A673 (cell line): ENCODE data around the gene FAM25A.
"Not testable (repeated sequence)": the region's sequence is repeated elsewhere in the genome, so short reads cannot be mapped to it uniquely, and the experiment has no call there.

ENCODE experiments used
- EZH2 ChIP-seq: fragments of 200-600 bp; sonication (generic); IDR thresholded peaks from 2 replicates; pipeline ENCODE4 v1.6.1; 2017; ENCODE audit warnings: borderline replicate concordance, low read depth, mild to moderate bottlenecking, mixed read lengths, antibody characterized with exemption, low read length; ENCODE audit not compliant: poor library complexity, severe bottlenecking
- TF ChIP-seq, protein P1 (sequence below): fragments of 300-800, 200-600 bp; sonication (generic); conservative IDR thresholded peaks from 2 replicates; pipeline ENCODE4 v1.5.1; 2017; ENCODE audit warnings: low read depth, mild to moderate bottlenecking, antibody characterized with exemption, low read length, moderate library complexity, mixed read lengths

DNA sequence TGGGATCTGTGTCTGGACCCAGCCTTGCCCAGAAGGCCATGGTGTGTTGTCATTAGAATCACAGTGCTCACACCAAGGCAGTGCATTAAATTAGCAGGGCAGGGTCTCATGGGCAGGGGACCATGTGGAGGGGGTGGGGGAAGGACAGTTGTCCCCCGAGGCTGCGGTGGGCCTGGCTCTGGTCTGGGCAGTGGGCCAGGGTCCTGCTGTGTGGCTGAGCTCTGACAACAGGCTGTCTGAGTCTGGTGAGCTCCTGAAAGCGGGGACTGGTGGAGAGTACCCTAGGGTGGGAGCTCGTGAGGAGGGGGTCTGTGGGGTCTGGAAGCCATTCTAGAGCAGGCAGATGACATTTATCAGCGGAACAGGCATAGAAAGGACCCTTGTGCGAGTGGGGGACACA is 2.0 kb upstream of the FAM25A start:
- not testable (repeated sequence) for TF ChIP-seq EZH2
- TF ChIP-seq, protein P1, sequence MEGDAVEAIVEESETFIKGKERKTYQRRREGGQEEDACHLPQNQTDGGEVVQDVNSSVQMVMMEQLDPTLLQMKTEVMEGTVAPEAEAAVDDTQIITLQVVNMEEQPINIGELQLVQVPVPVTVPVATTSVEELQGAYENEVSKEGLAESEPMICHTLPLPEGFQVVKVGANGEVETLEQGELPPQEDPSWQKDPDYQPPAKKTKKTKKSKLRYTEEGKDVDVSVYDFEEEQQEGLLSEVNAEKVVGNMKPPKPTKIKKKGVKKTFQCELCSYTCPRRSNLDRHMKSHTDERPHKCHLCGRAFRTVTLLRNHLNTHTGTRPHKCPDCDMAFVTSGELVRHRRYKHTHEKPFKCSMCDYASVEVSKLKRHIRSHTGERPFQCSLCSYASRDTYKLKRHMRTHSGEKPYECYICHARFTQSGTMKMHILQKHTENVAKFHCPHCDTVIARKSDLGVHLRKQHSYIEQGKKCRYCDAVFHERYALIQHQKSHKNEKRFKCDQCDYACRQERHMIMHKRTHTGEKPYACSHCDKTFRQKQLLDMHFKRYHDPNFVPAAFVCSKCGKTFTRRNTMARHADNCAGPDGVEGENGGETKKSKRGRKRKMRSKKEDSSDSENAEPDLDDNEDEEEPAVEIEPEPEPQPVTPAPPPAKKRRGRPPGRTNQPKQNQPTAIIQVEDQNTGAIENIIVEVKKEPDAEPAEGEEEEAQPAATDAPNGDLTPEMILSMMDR: not testable (repeated sequence)
